ENCODE results near the gene CENPX. TPM values are rescaled to one million over a fixed set of nuclear protein-coding genes. Genes with fewer than 3 reads are reported as not detected.

Gene CENPX
- total and polyA plus RNA-seq, 2 of the 13 experiments (the other 11 are each of a cell fraction or from before 2014, with no cell fraction given) = 92.7 to 170 TPM

DNA sequence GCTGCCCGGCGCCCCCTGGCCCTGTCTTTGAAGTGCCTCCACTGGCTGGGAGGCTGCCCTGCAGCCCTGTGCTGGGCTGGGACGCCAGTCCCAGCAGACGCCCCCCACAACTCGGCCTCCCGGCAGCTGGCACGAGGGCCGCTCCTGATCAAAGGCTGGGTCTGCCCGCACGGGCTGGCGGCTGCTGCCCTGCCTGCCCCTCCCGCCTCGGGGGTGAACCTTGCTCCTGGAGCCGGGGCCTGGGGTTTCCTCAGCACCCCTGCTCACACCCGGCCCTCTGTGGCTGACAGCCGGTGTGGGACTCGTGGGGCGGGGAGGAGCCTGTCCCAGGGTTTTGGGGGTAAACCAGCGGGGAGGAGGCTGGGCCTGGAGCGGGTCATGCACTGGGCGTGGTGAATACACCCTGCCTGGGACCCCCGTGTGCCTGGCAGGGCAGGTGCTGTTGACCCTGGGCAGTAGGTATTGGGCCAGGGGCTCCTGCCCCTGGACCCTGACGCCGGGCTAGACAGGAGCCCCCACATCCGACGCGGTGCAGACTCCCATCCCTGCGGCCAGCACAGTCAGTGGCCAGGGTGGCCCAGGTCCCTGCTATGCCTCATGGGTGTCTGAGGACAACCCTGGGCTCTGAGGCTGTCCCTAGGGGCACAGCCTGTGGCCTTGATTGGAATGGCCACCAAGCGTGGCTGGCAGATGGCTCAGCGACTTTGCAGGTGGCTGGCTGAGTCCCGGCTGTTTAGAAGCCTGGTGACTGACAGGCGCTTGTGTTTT is 21.7 kb downstream of the CENPX start:
- Histone ChIP-seq H3K4me3 (replicated peaks in 1 of 3; ENCODE audit: insufficient read depth in 1 of 3, low read depth in 2 of 3, low read length in 3 of 3) (peak overlapping the region; percentile 18 to 61 (median 35); a peak in 4 of 6 replicates), H3K9ac (ENCODE audit: insufficient read depth, low read depth, low read length) (peak overlapping the region; percentile 80), H3K4me1 (ENCODE audit: insufficient read depth, low read length) (peaks cover 100% of the 10 kb centered on the region), H3K4me2 (ENCODE audit: low read depth, low read length) (peak overlapping the region; percentile 86), H3K9me3 (ENCODE audit: low read length) (no peaks in the 10 kb centered on the region), H3K36me3 (replicated peaks in 1 of 2; ENCODE audit: control insufficient read depth in 1 of 2, insufficient read depth in 2 of 2, low read length in 2 of 2) (peaks cover 5 to 8% of the 10 kb centered on the region in 2 experiments; a peak in 4 of 5 replicates), H2AFZ (ENCODE audit: low read length) (no peak overlapping the region), H4K20me1 (ENCODE audit: insufficient read depth, low read length) (no peaks in the 10 kb centered on the region), H3K27ac (ENCODE audit: extremely low read length, insufficient read depth, low read length) (peak overlapping the region; percentile 95), H3K79me2 (ENCODE audit: insufficient read depth, low read length) (peaks cover 76% of the 10 kb centered on the region), H3K27me3 (ENCODE audit: control insufficient read depth in 1 of 2, insufficient read depth in 2 of 2, low read length in 2 of 2) (no peaks in the 10 kb centered on the region)
- no TSS peak for BruUV-seq (replicated peaks)
- WGBS (ENCODE audit: low lambda C conversion rate) = under 1% methylated on average over 21 of the region's 32 CpGs
- FAIRE-seq (peak; percentile 47), DNase-seq (ENCODE audit: low spot score) (no peak), ATAC-seq (peak; percentile 74)
- ChIA-PET CTCF (ENCODE audit: low intra/inter-chr PET ratio, low total read pairs) (interaction anchor here (0.9 to 2.3 kb wide), 4 partner anchors 9 to 41 kb away, joined by 3 to 25 read pairs (median 8); partner anchors contain the start of genes CENPX, LRRC45 and NOTUM), POLR2A (interaction anchor here (0.6 to 16.1 kb wide), 9 partner anchors 9 to 195 kb away, joined by 3 to 470 read pairs (median 11); partner anchors contain the start of genes CENPX, LRRC45 and NOTUM)
- intact Hi-C loops (cut with micrococcal nuclease; ENCODE audit: unreplicated experiment) = loop anchor here (1.0 kb wide), 2 partner anchors 9 to 20 kb away; no protein-coding TSS in a partner anchor
- in situ Hi-C loops (cut with HindIII; ENCODE audit: extremely low pct_ligation_motif_present, low pct_unique_long_range_greater_than_20kb) = no loop called here
- TF ChIP-seq ZNF138 (CRISPR knock-in tag; IDR thresholded peaks at IDR 0.05; ENCODE audit: low read depth) (0 out of 2 replicates have a peak, but pooled peaks have one; percentile 73), MBNL3 (CRISPR knock-in tag; conservative IDR thresholded peaks at IDR 0.05) (no peak), SOX5 (CRISPR knock-in tag; IDR thresholded peaks at IDR 0.05; ENCODE audit: borderline replicate concordance) (peak; percentile 90), POLR2AphosphoS5 (IDR thresholded peaks at IDR 0.05; ENCODE audit: low read depth, low read length) (peak; percentile 63), RCOR2 (CRISPR knock-in tag; IDR thresholded peaks at IDR 0.05) (peak; percentile 67; the same call in 1 of the 2 replicates), ZNF30 (CRISPR knock-in tag; IDR thresholded peaks at IDR 0.05) (peak; percentile 50; the same call in 1 of the 2 replicates), U2AF1 (optimal IDR thresholded peaks at IDR 0.05; ENCODE audit: low read depth, low read length) (peak; percentile 33), ZNF644 (CRISPR knock-in tag; IDR thresholded peaks at IDR 0.05; ENCODE audit: low read depth) (no peak), ZNF460 (CRISPR knock-in tag; IDR thresholded peaks at IDR 0.05; ENCODE audit: borderline replicate concordance) (peak; percentile 30; the same call in 1 of the 2 replicates), MBD4 (IDR thresholded peaks at IDR 0.05; ENCODE audit: borderline replicate concordance, low read length) (no peak)
- TF ChIP-seq, protein P1, sequence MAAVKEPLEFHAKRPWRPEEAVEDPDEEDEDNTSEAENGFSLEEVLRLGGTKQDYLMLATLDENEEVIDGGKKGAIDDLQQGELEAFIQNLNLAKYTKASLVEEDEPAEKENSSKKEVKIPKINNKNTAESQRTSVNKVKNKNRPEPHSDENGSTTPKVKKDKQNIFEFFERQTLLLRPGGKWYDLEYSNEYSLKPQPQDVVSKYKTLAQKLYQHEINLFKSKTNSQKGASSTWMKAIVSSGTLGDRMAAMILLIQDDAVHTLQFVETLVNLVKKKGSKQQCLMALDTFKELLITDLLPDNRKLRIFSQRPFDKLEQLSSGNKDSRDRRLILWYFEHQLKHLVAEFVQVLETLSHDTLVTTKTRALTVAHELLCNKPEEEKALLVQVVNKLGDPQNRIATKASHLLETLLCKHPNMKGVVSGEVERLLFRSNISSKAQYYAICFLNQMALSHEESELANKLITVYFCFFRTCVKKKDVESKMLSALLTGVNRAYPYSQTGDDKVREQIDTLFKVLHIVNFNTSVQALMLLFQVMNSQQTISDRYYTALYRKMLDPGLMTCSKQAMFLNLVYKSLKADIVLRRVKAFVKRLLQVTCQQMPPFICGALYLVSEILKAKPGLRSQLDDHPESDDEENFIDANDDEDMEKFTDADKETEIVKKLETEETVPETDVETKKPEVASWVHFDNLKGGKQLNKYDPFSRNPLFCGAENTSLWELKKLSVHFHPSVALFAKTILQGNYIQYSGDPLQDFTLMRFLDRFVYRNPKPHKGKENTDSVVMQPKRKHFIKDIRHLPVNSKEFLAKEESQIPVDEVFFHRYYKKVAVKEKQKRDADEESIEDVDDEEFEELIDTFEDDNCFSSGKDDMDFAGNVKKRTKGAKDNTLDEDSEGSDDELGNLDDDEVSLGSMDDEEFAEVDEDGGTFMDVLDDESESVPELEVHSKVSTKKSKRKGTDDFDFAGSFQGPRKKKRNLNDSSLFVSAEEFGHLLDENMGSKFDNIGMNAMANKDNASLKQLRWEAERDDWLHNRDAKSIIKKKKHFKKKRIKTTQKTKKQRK (IDR thresholded peaks at IDR 0.05; ENCODE audit: low read length) = no peak
- TF ChIP-seq, protein P2, sequence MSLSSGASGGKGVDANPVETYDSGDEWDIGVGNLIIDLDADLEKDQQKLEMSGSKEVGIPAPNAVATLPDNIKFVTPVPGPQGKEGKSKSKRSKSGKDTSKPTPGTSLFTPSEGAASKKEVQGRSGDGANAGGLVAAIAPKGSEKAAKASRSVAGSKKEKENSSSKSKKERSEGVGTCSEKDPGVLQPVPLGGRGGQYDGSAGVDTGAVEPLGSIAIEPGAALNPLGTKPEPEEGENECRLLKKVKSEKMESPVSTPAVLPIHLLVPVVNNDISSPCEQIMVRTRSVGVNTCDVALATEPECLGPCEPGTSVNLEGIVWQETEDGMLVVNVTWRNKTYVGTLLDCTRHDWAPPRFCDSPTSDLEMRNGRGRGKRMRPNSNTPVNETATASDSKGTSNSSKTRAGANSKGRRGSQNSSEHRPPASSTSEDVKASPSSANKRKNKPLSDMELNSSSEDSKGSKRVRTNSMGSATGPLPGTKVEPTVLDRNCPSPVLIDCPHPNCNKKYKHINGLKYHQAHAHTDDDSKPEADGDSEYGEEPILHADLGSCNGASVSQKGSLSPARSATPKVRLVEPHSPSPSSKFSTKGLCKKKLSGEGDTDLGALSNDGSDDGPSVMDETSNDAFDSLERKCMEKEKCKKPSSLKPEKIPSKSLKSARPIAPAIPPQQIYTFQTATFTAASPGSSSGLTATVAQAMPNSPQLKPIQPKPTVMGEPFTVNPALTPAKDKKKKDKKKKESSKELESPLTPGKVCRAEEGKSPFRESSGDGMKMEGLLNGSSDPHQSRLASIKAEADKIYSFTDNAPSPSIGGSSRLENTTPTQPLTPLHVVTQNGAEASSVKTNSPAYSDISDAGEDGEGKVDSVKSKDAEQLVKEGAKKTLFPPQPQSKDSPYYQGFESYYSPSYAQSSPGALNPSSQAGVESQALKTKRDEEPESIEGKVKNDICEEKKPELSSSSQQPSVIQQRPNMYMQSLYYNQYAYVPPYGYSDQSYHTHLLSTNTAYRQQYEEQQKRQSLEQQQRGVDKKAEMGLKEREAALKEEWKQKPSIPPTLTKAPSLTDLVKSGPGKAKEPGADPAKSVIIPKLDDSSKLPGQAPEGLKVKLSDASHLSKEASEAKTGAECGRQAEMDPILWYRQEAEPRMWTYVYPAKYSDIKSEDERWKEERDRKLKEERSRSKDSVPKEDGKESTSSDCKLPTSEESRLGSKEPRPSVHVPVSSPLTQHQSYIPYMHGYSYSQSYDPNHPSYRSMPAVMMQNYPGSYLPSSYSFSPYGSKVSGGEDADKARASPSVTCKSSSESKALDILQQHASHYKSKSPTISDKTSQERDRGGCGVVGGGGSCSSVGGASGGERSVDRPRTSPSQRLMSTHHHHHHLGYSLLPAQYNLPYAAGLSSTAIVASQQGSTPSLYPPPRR (CRISPR knock-in tag; IDR thresholded peaks at IDR 0.05; ENCODE audit: borderline replicate concordance) = peak; percentile 91
- TF ChIP-seq, protein P3, sequence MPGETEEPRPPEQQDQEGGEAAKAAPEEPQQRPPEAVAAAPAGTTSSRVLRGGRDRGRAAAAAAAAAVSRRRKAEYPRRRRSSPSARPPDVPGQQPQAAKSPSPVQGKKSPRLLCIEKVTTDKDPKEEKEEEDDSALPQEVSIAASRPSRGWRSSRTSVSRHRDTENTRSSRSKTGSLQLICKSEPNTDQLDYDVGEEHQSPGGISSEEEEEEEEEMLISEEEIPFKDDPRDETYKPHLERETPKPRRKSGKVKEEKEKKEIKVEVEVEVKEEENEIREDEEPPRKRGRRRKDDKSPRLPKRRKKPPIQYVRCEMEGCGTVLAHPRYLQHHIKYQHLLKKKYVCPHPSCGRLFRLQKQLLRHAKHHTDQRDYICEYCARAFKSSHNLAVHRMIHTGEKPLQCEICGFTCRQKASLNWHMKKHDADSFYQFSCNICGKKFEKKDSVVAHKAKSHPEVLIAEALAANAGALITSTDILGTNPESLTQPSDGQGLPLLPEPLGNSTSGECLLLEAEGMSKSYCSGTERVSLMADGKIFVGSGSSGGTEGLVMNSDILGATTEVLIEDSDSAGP (CRISPR knock-in tag; IDR thresholded peaks at IDR 0.05; ENCODE audit: borderline replicate concordance) = peak; percentile 95

Data from HepG2 (cell line).